Rectal smooth muscle tissue (tissue), 1 donor: Measurements from ENCODE around the gene MMP17.
"Not testable (repeated sequence)": the region's sequence is repeated elsewhere in the genome, so short reads cannot be mapped to it uniquely, and the experiment has no call there.

Experiments used
- H3K27ac ChIP-seq: one replicate; pipeline ENCODE4 v1.7.0; 2013; ENCODE audit warnings: low read depth, low read length, inconsistent platforms
- H3K27me3 ChIP-seq: one replicate; pipeline ENCODE4 v1.7.0; 2013; ENCODE audit warnings: low read length; ENCODE audit not compliant: control insufficient read depth, insufficient read depth
- H3K36me3 ChIP-seq: one replicate; pipeline ENCODE4 v1.7.0; 2013; ENCODE audit warnings: low read length; ENCODE audit not compliant: control insufficient read depth, insufficient read depth
- H3K4me1 ChIP-seq: one replicate; pipeline ENCODE4 v1.7.0; 2013; ENCODE audit warnings: low read length; ENCODE audit not compliant: control insufficient read depth, insufficient read depth
- H3K4me3 ChIP-seq: one replicate; pipeline ENCODE4 v1.7.0; 2013; ENCODE audit warnings: low read length
- H3K9ac ChIP-seq: one replicate; pipeline ENCODE4 v1.7.0; 2013; ENCODE audit warnings: low read length

MMP17 gene

GRCh38 chr12:131805421-131805820 lies 22.8 kb upstream of the MMP17 start:
- no peak overlapping the region for H3K27ac ChIP-seq
- H3K4me3 ChIP-seq = no peak overlapping the region
- H3K4me1 ChIP-seq = no peaks in the 10 kb centered on the region
- H3K36me3 ChIP-seq = peaks cover 7% of the 10 kb centered on the region
- H3K27me3 ChIP-seq = no peaks in the 10 kb centered on the region
- no peak overlapping the region for H3K9ac ChIP-seq

DNA sequence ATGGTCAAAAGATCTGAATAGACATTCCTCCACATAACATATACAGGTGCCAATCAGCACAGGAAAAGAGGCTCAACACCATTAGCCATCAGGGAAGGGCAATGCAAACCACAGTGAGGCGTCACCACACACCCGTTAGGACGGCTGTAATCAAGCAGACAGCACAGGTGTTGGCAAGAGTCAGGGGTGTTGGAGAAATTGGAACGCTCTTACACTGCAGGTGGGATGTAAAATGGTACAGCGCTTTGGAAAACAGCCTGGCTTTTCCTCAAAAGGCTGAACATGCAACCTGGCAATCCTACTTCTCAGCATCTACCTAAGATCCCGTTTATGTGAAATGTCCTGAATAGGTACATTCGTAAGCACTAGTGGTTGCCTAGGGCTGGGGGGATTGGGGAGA lies 21.5 kb upstream of the MMP17 start:
- H3K27ac ChIP-seq = no peak overlapping the region
- peaks cover 5% of the 10 kb centered on the region for H3K36me3 ChIP-seq
- no peaks in the 10 kb centered on the region for H3K27me3 ChIP-seq
- no peaks in the 10 kb centered on the region for H3K4me1 ChIP-seq
- H3K4me3 ChIP-seq = no peak overlapping the region
- H3K9ac ChIP-seq = no peak overlapping the region

GRCh38 chr12:131808744-131809371 lies 19.3 kb upstream of the MMP17 start:
- H3K9ac ChIP-seq = no peak overlapping the region
- H3K4me3 ChIP-seq = no peak overlapping the region
- H3K27me3 ChIP-seq = no peaks in the 10 kb centered on the region
- no peak overlapping the region for H3K27ac ChIP-seq
- H3K4me1 ChIP-seq = no peaks in the 10 kb centered on the region
- no peaks in the 10 kb centered on the region for H3K36me3 ChIP-seq

DNA sequence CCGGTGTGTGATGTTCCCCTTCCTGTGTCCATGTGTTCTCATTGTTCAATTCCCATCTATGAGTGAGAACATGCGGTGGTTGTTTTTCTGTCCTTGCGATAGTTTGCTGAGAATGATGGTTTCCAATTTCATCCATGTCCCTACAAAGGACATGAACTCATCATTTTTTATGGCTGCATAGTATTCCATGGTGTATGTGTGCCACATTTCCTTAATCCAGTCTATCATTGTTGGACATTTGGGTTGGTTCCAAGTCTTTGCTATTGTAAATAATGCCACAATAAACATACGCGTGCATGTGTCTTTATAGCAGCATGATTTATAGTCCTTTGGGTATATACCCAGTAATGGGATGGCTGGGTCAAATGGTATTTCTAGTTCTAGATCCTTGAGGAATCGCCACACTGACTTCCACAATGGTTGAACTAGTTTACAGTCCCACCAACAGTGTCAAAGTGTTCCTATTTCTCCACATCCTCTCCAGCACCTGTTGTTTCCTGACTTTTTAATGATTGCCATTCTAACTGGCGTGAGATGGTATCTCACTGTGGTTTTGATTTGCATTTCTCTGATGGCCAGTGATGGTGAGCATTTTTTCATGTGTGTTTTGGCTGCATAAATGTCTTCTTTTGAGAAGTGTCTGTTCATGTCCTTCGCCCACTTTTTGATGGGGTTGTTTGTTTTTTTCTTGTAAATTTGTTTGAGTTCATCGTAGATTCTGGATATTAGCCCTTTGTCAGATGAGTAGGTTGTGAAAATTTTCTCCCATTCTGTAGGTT lies 18.5 kb upstream of the MMP17 start:
- H3K27ac ChIP-seq, H3K4me1 ChIP-seq, H3K9ac ChIP-seq, H3K4me3 ChIP-seq, H3K27me3 ChIP-seq, H3K36me3 ChIP-seq: not testable (repeated sequence)

DNA sequence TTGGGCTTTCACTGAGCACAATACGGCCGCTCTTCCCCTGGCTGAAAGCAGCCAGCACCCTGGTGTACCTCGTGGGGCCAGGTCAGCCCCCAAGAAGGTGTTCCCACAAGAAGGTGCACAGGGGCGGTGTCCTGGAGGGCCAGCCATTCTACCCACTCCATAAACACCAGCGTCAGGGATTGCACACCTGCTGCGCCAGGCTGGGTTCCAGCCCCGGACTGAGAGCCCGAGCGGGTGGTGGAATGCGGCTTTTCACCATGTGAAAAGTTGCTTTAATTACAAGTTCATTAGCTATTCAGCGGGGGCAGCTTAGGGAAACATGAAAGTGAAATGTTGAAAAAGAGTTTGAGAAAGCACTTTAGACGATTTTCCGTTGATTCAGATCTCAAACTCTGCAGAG lies 17.5 kb upstream of the MMP17 start:
- H3K36me3 ChIP-seq = no peaks in the 10 kb centered on the region
- no peaks in the 10 kb centered on the region for H3K4me1 ChIP-seq
- H3K9ac ChIP-seq = no peak overlapping the region
- no peak overlapping the region for H3K27ac ChIP-seq
- no peaks in the 10 kb centered on the region for H3K27me3 ChIP-seq
- H3K4me3 ChIP-seq = no peak overlapping the region

DNA sequence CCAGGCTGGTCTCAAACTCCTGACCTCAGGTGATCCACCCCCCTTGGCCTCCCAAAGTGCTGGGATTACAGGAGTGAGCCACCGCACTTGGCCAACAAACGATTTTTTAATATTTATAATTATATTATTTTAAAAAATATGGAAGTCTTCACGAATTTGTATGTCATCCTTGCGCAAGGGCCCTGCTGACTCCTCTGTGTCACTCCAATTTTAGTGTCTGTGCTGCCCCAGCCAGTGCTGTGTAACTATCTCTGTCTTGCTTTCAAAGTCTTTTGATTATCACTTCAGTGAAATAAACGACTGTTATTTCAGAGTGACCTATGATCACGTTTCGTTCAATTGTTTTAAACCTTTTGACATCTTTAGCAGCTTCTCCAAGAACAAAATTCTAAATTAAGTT lies 13.1 kb upstream of the MMP17 start:
- no peak overlapping the region for H3K4me3 ChIP-seq
- no peak overlapping the region for H3K9ac ChIP-seq
- no peaks in the 10 kb centered on the region for H3K4me1 ChIP-seq
- no peaks in the 10 kb centered on the region for H3K36me3 ChIP-seq
- no peaks in the 10 kb centered on the region for H3K27me3 ChIP-seq
- no peak overlapping the region for H3K27ac ChIP-seq

DNA sequence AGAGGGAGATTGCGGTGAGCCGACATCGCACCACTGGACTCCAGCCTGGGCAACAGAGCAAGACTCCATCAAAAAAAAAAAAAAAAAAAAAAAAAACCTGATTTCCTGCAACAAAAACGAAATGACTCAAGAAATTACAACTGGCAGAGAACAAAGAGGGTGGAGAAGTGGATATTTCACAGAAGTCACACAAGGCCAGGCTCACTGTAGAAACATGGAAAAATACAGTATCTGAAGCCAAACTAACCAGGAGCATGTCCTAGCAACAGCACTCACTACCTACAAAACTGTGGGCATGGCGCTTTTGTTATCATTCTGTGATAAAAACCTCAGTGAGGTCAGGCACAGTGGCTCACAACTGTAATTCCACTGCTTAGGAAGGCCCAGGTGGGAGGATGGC lies 11.7 kb upstream of the MMP17 start:
- Histone ChIP-seq H3K27me3 (no peaks in the 10 kb centered on the region), H3K9ac (no peak overlapping the region), H3K27ac (no peak overlapping the region), H3K4me3 (no peak overlapping the region), H3K4me1 (no peaks in the 10 kb centered on the region), H3K36me3 (no peaks in the 10 kb centered on the region)

DNA sequence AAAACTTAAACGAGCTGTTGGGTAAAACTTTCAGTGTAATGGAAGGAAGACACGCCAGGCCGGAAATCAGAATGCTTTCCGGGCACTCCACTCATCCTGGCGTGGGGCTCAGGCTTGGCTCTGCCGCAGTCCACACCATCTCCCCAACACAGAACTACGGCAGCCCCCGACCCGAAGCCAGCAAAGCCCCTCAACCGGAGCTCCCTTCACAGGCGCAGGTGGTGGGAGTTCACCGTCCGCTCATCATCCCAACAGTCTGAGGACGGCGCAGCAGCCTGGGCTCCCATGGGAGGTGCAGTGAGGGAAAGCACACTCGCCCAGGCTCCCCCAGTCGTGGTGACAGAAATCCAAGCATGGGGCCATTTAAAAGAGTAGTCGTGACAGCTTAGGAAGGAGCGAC lies 11.0 kb upstream of the MMP17 start:
- Histone ChIP-seq H3K9ac (no peak overlapping the region), H3K27me3 (no peaks in the 10 kb centered on the region), H3K36me3 (no peaks in the 10 kb centered on the region), H3K4me3 (no peak overlapping the region), H3K27ac (no peak overlapping the region), H3K4me1 (no peaks in the 10 kb centered on the region)

GRCh38 chr12:131818821-131819585 lies 9.2 kb upstream of the MMP17 start:
- Histone ChIP-seq H3K4me1 (no peaks in the 10 kb centered on the region), H3K9ac (no peak overlapping the region), H3K27ac (no peak overlapping the region), H3K4me3 (no peak overlapping the region), H3K36me3 (no peaks in the 10 kb centered on the region), H3K27me3 (no peaks in the 10 kb centered on the region)

DNA sequence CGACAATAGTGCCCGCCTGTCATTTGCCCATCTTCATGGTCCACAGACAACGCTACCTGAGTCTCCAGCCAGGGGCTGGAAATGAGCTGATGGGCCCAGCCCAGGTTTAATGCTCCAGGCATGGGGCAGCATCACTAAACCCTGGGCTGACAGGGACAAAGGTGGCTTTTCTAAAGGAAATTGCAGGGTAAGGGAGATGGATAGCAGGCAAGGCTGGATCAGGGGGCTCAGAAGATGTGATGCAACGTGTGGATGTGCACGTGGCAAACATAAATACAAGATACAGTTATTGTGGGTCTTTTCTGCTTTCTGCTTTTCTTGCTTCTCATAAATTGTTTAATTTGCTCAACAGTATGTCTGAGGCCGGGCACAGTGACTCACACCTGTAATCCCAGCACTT lies 3.7 kb upstream of the MMP17 start:
- no peaks in the 10 kb centered on the region for H3K36me3 ChIP-seq
- H3K4me1 ChIP-seq = no peaks in the 10 kb centered on the region
- no peak overlapping the region for H3K4me3 ChIP-seq
- H3K9ac ChIP-seq = no peak overlapping the region
- H3K27me3 ChIP-seq = peaks cover under 1% of the 10 kb centered on the region
- H3K27ac ChIP-seq = no peak overlapping the region

DNA sequence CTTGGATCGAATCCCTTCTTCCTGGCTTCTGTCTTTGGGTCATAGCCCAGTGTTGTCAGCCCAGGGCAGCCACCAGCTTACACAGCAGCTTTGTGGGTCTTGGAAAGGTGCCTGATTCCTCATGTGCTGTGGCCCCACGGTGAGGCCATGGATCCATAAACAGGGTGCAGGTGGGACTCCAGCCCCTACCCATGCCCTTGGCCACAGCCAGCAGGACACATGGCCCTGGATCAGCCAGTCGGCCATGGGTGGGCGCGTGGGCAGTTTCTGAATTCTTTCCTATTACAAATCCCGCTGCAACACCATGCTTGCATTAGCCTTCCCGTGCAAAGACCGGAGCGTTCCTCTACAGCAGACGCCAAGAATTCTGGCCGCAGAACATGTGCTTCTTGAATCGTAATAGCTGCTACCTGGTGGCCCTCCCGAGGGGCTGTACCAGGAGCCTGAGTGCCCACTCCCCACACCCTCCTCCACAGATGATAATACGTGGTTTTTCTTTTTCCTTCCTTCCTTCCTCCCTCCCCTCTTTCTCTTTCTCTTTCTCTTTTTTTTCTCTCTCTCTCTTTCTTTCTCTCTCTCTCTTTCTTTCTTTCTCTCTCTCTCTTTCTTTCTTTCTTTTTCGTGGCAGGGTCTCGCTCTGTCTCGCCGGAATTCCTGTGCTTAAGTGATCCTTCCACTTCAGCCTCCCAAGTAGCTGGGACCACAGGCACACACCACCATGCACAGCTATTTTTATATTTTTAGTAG lies 2.9 kb upstream of the MMP17 start:
- no peaks in the 10 kb centered on the region for H3K4me1 ChIP-seq
- peaks cover 9% of the 10 kb centered on the region for H3K27me3 ChIP-seq
- H3K9ac ChIP-seq = no peak overlapping the region
- no peaks in the 10 kb centered on the region for H3K36me3 ChIP-seq
- H3K4me3 ChIP-seq = no peak overlapping the region
- no peak overlapping the region for H3K27ac ChIP-seq
